ENCODE results near the gene IMPG2.

Gene IMPG2

GRCh38 chr3:101266071-101266470, 54.3 kb downstream of the IMPG2 start:
- no peak for DNase-seq
- Histone ChIP-seq H3K79me2 (ENCODE audit: insufficient read depth, low read length) (no peaks in the 10 kb centered on the region), H3K27ac (ENCODE audit: low read length) (no peak overlapping the region), H2AFZ (ENCODE audit: low read depth, low read length) (no peak overlapping the region), H3K36me3 (ENCODE audit: insufficient read depth, low read length) (no peaks in the 10 kb centered on the region), H3K4me1 (ENCODE audit: insufficient read depth, low read length) (no peaks in the 10 kb centered on the region), H3K27me3 (ENCODE audit: insufficient read depth, low read length, poor library complexity) (no peaks in the 10 kb centered on the region), H3K4me3 (ENCODE audit: low read depth in 1 of 2, low read length in 2 of 2) (no peak overlapping the region), H4K20me1 (ENCODE audit: insufficient read depth, low read length) (no peaks in the 10 kb centered on the region), H3K9me3 (ENCODE audit: insufficient read depth, low read length, severe bottlenecking) (no peaks in the 10 kb centered on the region), H3K4me2 (ENCODE audit: insufficient read depth, low read length) (no peak overlapping the region), H3K9ac (ENCODE audit: low read depth, low read length) (no peak overlapping the region)
- no peak for ATAC-seq (ENCODE audit: insufficient read depth, low read depth)
- TF ChIP-seq EZH2 (IDR thresholded peaks at IDR 0.05; ENCODE audit: borderline replicate concordance, low read depth, low read length, severe bottlenecking), result no peak
- no peak for TF ChIP-seq CTCF (IDR thresholded peaks at IDR 0.05; ENCODE audit: borderline replicate concordance, extremely low read depth, low read length, poor library complexity, severe bottlenecking)

DNA sequence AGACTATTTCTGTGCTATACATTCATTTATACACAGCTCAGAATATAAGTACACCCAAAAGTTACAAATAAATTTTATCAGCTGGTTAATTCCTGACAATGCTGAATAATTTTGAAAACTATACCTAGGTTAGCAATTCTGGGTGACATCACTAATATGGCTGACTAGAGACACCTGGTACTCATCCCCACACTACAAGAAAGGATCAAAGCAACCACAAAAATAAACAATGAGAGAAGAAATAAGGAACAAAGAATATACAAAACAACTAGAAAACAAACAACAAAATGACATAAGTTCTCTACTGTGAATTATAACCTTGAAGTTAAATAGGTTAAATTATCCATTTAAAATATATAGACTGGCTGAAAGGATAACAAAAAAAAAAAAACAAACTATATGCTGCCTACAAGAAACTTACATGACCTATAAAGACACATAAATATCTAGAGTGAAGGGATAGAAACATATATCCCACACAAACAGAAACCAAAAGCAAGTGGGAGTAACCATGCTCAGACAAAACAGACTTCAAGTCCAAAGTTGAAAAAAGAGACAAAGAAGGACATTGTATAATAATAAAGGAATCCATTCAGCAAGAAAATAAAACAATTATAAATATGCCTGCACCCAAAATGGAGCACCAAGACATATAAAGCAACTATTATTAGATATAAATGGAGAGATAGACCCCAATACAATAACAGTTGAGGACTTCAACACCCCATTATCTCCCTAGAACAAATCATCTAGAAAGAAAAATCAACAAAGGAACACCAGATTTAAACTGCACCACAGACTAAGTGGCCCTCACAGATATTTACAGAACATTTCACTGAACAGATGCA, 57.8 kb downstream of the IMPG2 start:
- H3K27me3 ChIP-seq (ENCODE audit: insufficient read depth, low read length, poor library complexity), result no peaks in the 10 kb centered on the region
- no peak overlapping the region for H3K4me2 ChIP-seq (ENCODE audit: insufficient read depth, low read length)
- no peaks in the 10 kb centered on the region for H4K20me1 ChIP-seq (ENCODE audit: insufficient read depth, low read length)
- H2AFZ ChIP-seq (ENCODE audit: low read depth, low read length), result no peak overlapping the region
- H3K9ac ChIP-seq (ENCODE audit: low read depth, low read length), result no peak overlapping the region
- H3K36me3 ChIP-seq (ENCODE audit: insufficient read depth, low read length), result no peaks in the 10 kb centered on the region
- ATAC-seq (ENCODE audit: insufficient read depth, low read depth) (no peak), DNase-seq (no peak)
- no peaks in the 10 kb centered on the region for H3K9me3 ChIP-seq (ENCODE audit: insufficient read depth, low read length, severe bottlenecking)
- H3K27ac ChIP-seq (ENCODE audit: low read length), result no peak overlapping the region
- TF ChIP-seq EZH2 (IDR thresholded peaks at IDR 0.05; ENCODE audit: borderline replicate concordance, low read depth, low read length, severe bottlenecking) (no peak), CTCF (IDR thresholded peaks at IDR 0.05; ENCODE audit: borderline replicate concordance, extremely low read depth, low read length, poor library complexity, severe bottlenecking) (no peak)
- no peaks in the 10 kb centered on the region for H3K79me2 ChIP-seq (ENCODE audit: insufficient read depth, low read length)
- H3K4me3 ChIP-seq (ENCODE audit: low read depth in 1 of 2, low read length in 2 of 2), result no peak overlapping the region
- H3K4me1 ChIP-seq (ENCODE audit: insufficient read depth, low read length), result no peaks in the 10 kb centered on the region

- no peak overlapping the region for H3K4me2 ChIP-seq (ENCODE audit: insufficient read depth, low read length)
- no peaks in the 10 kb centered on the region for H3K4me1 ChIP-seq (ENCODE audit: insufficient read depth, low read length)
- no peak overlapping the region for H3K9ac ChIP-seq (ENCODE audit: low read depth, low read length)
- H4K20me1 ChIP-seq (ENCODE audit: insufficient read depth, low read length), result no peaks in the 10 kb centered on the region
- H3K27me3 ChIP-seq (ENCODE audit: insufficient read depth, low read length, poor library complexity), result no peaks in the 10 kb centered on the region
- H3K36me3 ChIP-seq (ENCODE audit: insufficient read depth, low read length), result no peaks in the 10 kb centered on the region
- ATAC-seq (ENCODE audit: insufficient read depth, low read depth) (no peak), DNase-seq (no peak)
- no peaks in the 10 kb centered on the region for H3K9me3 ChIP-seq (ENCODE audit: insufficient read depth, low read length, severe bottlenecking)
- H3K4me3 ChIP-seq (ENCODE audit: low read depth in 1 of 2, low read length in 2 of 2), result no peak overlapping the region
- no peak overlapping the region for H2AFZ ChIP-seq (ENCODE audit: low read depth, low read length)
- no peaks in the 10 kb centered on the region for H3K79me2 ChIP-seq (ENCODE audit: insufficient read depth, low read length)
- no peak overlapping the region for H3K27ac ChIP-seq (ENCODE audit: low read length)
- no peak for TF ChIP-seq CTCF (IDR thresholded peaks at IDR 0.05; ENCODE audit: borderline replicate concordance, extremely low read depth, low read length, poor library complexity, severe bottlenecking)
- no peak for TF ChIP-seq EZH2 (IDR thresholded peaks at IDR 0.05; ENCODE audit: borderline replicate concordance, low read depth, low read length, severe bottlenecking)
Observed at GRCh38 chr3:101261506-101261905, 58.9 kb downstream of the IMPG2 start.

Measured in DND-41 (cell line).